GM23338 (cell line): ENCODE results near the gene GDPD5. TPM values are rescaled to one million over a fixed set of nuclear protein-coding genes. Genes with fewer than 3 reads are reported as not detected.

Experiments used
- ATAC-seq: fragments of 200-7000 bp; cut with Tn5 transposase; 3 replicates; pipeline ENCODE4 v1.9.1; 2020
- DNase-seq: peaks from one replicate; pipeline ENCODE4 v3.0.0-alpha.2; 2015; ENCODE audit warnings: low spot score
- H2AFZ ChIP-seq: fragments of 200-600 bp; sonication (generic); 2 replicates; pipeline ENCODE4 v1.8.0; 2016; ENCODE audit warnings: antibody characterized with exemption, mild to moderate bottlenecking, moderate library complexity
- H3F3A ChIP-seq: fragments of 200-600 bp; sonication (generic); replicated peaks from 2 replicates; pipeline ENCODE4 v1.8.0; 2017; ENCODE audit warnings: antibody characterized with exemption, mixed run types, low read depth
- H3K27ac ChIP-seq: fragments of 200-600 bp; sonication (generic); 2 replicates; pipeline ENCODE4 v1.6.1; 2016; ENCODE audit warnings: low read depth
- H3K27me3 ChIP-seq: fragments of 200-600 bp; sonication (generic); 2 replicates; pipeline ENCODE4 v1.8.0; 2016; ENCODE audit warnings: mild to moderate bottlenecking, mixed run types, moderate library complexity; ENCODE audit not compliant: insufficient read depth
- H3K36me3 ChIP-seq: fragments of 200-600 bp; sonication (generic); 2 replicates; pipeline ENCODE4 v1.8.0; 2016; ENCODE audit warnings: mild to moderate bottlenecking; ENCODE audit not compliant: insufficient read depth
- H3K4me1 ChIP-seq: fragments of 200-600 bp; sonication (generic); 2 replicates; pipeline ENCODE4 v1.8.0; 2016; ENCODE audit warnings: mild to moderate bottlenecking, moderate library complexity; ENCODE audit not compliant: insufficient read depth
- H3K4me2 ChIP-seq: fragments of 200-600 bp; sonication (generic); 2 replicates; pipeline ENCODE4 v1.7.1; 2017; ENCODE audit warnings: mixed run types
- H3K4me3 ChIP-seq: fragments of 200-600 bp; sonication (generic); 2 replicates; pipeline ENCODE4 v1.6.1; 2016; ENCODE audit warnings: mixed run types
- H3K79me2 ChIP-seq: fragments of 200-600 bp; sonication (generic); replicated peaks from 2 replicates; pipeline ENCODE4 v1.8.0; 2017; ENCODE audit warnings: mild to moderate bottlenecking; ENCODE audit not compliant: insufficient read depth
- H3K9me2 ChIP-seq: fragments of 200-600 bp; sonication (generic); 2 replicates; pipeline ENCODE4 v1.8.0; 2017; ENCODE audit not compliant: insufficient read depth
- H4K20me1 ChIP-seq: fragments of 200-600 bp; sonication (generic); replicated peaks from 2 replicates; pipeline ENCODE4 v1.8.0; 2017; ENCODE audit warnings: mild to moderate bottlenecking; ENCODE audit not compliant: insufficient read depth
- H3K27ac Mint-ChIP-seq: 2 replicates; pipeline ENCODE4 v1.8.0; 2020; ENCODE audit warnings: inconsistent platforms, mild to moderate bottlenecking, moderate library complexity, mixed read lengths
- H3K27me3 Mint-ChIP-seq: 3 replicates; pipeline ENCODE4 v1.8.0; 2022; ENCODE audit warnings: low read depth, mild to moderate bottlenecking, moderate library complexity, mixed read lengths, inconsistent platforms; ENCODE audit not compliant: insufficient read depth, poor library complexity
- H3K36me3 Mint-ChIP-seq: 3 replicates; pipeline ENCODE4 v1.8.0; 2021; ENCODE audit warnings: low read depth, mild to moderate bottlenecking, inconsistent platforms, moderate library complexity, mixed read lengths
- H3K4me1 Mint-ChIP-seq: 3 replicates; pipeline ENCODE4 v1.8.0; 2020; ENCODE audit warnings: mild to moderate bottlenecking, inconsistent platforms, mixed read lengths
- H3K4me3 Mint-ChIP-seq: 3 replicates; pipeline ENCODE4 v1.8.0; 2021; ENCODE audit warnings: moderate library complexity, mild to moderate bottlenecking, inconsistent platforms, mixed read lengths
- H3K9me3 Mint-ChIP-seq: 3 replicates; pipeline ENCODE4 v1.8.0; 2020; ENCODE audit warnings: moderate library complexity, mild to moderate bottlenecking, inconsistent platforms, mixed read lengths
- CREB1 ChIP-seq: fragments of 250-450 bp; sonication (Bioruptor Pico); IDR thresholded peaks from 2 replicates; pipeline ENCODE4 v1.5.0; 2020; ENCODE audit warnings: low read depth, mild to moderate bottlenecking, moderate library complexity
- EZH2 ChIP-seq: fragments of 200-600 bp; sonication (generic); IDR thresholded peaks from one replicate; pipeline ENCODE4 v1.8.0; 2017; ENCODE audit warnings: antibody characterized with exemption, mild to moderate bottlenecking, low read depth; ENCODE audit not compliant: unreplicated experiment
- POLR2AphosphoS5 ChIP-seq: IDR thresholded peaks from 2 replicates; pipeline ENCODE4 v1.6.1; 2016; ENCODE audit warnings: antibody characterized with exemption, low read depth
- ZNF114 ChIP-seq: fragments of 250-450 bp; sonication (Bioruptor Pico); IDR thresholded peaks from 2 replicates; pipeline ENCODE4 v1.5.0; 2020; ENCODE audit warnings: mild to moderate bottlenecking, moderate library complexity
- ZNF331 ChIP-seq: fragments of 250-450 bp; sonication (Bioruptor Pico); IDR thresholded peaks from 2 replicates; pipeline ENCODE4 v1.5.0; 2020; ENCODE audit warnings: low read depth, mild to moderate bottlenecking, moderate library complexity
- polyA plus RNA-seq: library from polyadenylated mRNA; unstranded; fragments of >200 nt; fragmentation: Nextera tagmentation; extraction: Ambion mirVana; gene quantifications from 2 replicates; pipeline ENCODE4 v1.2.1, GENCODE V29; 2016
- total RNA-seq: library from RNA; depleted of rRNA; stranded (reverse); fragments of >200 nt; shearing (Covaris generic); gene quantifications from 2 replicates; pipeline ENCODE4 v1.2.3, GENCODE V29; 2014
- TF ChIP-seq, protein P1 (sequence below), 2 experiments: fragments of 200-600 bp in 1 of 2; sonication (generic) in 1 of 2; conservative IDR thresholded peaks; 2 replicates each; pipeline versions ENCODE4 v1.5.1 to v1.6.1; 2016 to 2017; ENCODE audit warnings: antibody characterized with exemption in 2 of 2, low read depth in 2 of 2, mild to moderate bottlenecking in 2 of 2, moderate library complexity in 1 of 2
- TF ChIP-seq, protein P2 (sequence below): IDR thresholded peaks from 2 replicates; pipeline ENCODE4 v1.6.1; 2016; ENCODE audit warnings: antibody characterized with exemption

Gene GDPD5
- total and polyA plus RNA-seq, 2 experiments from 2014 or later = 1.6 to 4.9 TPM

DNA sequence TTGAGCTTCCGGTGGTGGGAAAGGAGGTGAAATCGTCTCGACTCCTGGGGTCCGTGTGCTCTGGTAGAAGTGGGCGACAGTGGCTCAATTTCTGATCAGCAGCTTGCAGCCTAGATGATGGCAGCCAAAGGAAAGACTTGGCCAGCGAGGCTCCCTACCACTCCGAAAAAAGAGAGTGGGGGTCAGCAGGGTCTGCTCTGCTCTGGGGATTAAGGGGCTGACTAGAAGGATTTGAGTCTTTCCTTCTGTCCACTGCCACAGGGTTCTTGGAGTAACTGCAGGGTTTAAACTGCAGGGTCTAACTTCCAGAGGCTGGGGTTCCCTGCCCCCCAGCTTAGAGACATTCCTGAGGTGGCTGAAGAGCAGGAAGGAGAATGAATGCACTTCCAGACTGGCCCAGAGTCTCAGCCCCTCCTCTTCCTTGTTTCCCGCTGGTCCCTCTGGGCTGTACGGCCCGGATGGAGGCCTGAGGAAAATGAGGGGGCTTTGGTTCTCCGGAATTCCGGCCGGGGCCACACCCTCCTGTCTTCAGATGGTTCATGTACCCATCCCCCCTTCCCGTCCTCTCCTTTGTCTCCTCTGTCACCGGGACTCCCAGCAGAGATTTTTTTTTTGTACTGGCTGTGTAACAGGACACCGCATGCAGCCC is 37.2 kb upstream of the GDPD5 start:
- H2AFZ ChIP-seq = no peak overlapping the region

DNA sequence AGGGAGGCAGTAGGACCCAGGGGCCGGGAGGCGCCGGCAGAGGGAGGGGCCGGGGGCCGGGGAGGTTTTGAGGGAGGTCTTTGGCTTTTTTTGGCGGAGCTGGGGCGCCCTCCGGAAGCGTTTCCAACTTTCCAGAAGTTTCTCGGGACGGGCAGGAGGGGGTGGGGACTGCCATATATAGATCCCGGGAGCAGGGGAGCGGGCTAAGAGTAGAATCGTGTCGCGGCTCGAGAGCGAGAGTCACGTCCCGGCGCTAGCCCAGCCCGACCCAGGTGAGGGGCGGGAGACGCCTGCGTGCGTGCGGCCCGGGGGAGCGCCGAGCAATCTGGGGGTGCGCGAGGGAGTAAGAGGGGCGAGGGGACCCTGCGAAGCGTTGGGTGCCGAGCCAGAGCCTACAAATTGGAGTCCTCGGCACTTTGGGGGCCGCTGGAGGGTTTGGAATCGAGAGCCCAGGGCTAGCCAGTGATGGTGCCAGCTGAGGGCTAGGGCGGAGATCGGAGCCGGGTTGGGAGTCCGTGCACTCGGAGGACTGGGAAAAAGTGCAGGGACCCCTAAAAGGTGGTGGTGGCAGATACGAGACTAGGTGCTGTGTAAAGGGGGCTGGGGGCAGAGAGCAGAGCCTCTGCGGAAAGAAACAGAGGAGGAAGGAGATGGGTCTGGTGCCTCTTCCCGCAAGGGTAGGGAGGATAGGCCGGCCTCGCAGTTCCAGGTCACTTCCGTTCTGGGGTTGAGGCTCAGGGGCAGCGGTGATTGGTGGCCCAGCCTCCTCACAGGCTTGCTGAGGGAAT is 36.5 kb upstream of the GDPD5 start, which contains the start of gene SERPINH1:
Gene SERPINH1, plus strand, starts transcription at position 206 of the 788 bp plus-strand sequence. CDS start 4,097 bp downstream, outside the sequence.
- H3K79me2 ChIP-seq = peaks cover 59% of the 10 kb centered on the region
- H2AFZ ChIP-seq = peak within 1 kb of the TSS; percentile 63; the same call in 1 of the 2 replicates
- Mint-ChIP-seq H3K9me3 (no peaks in the 10 kb centered on the region), H3K27ac (peak within 1 kb of the TSS; percentile 99), H3K4me3 (peak within 1 kb of the TSS; percentile 97), H3K36me3 (peaks cover 44% of the 10 kb centered on the region), H3K27me3 (peaks cover 40% of the 10 kb centered on the region), H3K4me1 (peaks cover 69% of the 10 kb centered on the region)
- H3K4me2 ChIP-seq = peak within 1 kb of the TSS; percentile 86
- H3F3A ChIP-seq = peaks cover 18% of the 10 kb centered on the region
- peak within 1 kb of the TSS; percentile 97 for H3K27ac ChIP-seq
- no peaks in the 10 kb centered on the region for H3K27me3 ChIP-seq
- no peaks in the 10 kb centered on the region for H3K9me2 ChIP-seq
- H3K4me3 ChIP-seq = peak within 1 kb of the TSS; percentile 98
- DNase-seq = peak; percentile 94
- peaks cover 9% of the 10 kb centered on the region; the same call in 1 of the 2 replicates for H3K36me3 ChIP-seq
- ATAC-seq = peak; percentile 64
- H3K4me1 ChIP-seq = peaks cover 66% of the 10 kb centered on the region
- no peak for TF ChIP-seq ZNF114
- TF ChIP-seq, protein P1, sequence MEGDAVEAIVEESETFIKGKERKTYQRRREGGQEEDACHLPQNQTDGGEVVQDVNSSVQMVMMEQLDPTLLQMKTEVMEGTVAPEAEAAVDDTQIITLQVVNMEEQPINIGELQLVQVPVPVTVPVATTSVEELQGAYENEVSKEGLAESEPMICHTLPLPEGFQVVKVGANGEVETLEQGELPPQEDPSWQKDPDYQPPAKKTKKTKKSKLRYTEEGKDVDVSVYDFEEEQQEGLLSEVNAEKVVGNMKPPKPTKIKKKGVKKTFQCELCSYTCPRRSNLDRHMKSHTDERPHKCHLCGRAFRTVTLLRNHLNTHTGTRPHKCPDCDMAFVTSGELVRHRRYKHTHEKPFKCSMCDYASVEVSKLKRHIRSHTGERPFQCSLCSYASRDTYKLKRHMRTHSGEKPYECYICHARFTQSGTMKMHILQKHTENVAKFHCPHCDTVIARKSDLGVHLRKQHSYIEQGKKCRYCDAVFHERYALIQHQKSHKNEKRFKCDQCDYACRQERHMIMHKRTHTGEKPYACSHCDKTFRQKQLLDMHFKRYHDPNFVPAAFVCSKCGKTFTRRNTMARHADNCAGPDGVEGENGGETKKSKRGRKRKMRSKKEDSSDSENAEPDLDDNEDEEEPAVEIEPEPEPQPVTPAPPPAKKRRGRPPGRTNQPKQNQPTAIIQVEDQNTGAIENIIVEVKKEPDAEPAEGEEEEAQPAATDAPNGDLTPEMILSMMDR (conservative IDR thresholded peaks at IDR 0.05; ENCODE audit: low read depth in 2 of 2) = no peak
- peak; percentile 74 for TF ChIP-seq CREB1 (CRISPR knock-in tag)
- peak; percentile 69 for TF ChIP-seq POLR2AphosphoS5
- H4K20me1 ChIP-seq = peaks cover 22% of the 10 kb centered on the region

More for the DNA sequence above, 37.2 kb upstream of the GDPD5 start:
- H3K4me3 ChIP-seq = peak overlapping the region; percentile 98
- H3K4me3 Mint-ChIP-seq = peak overlapping the region; percentile 97
- peaks cover 21% of the 10 kb centered on the region for H3F3A ChIP-seq
- H3K27me3 ChIP-seq = no peaks in the 10 kb centered on the region
- peaks cover 62% of the 10 kb centered on the region for H3K4me1 Mint-ChIP-seq
- TF ChIP-seq EZH2 (no peak), ZNF331 (no peak), POLR2AphosphoS5 (peak; percentile 13; the same call in 1 of the 2 replicates)
- TF ChIP-seq, protein P2, sequence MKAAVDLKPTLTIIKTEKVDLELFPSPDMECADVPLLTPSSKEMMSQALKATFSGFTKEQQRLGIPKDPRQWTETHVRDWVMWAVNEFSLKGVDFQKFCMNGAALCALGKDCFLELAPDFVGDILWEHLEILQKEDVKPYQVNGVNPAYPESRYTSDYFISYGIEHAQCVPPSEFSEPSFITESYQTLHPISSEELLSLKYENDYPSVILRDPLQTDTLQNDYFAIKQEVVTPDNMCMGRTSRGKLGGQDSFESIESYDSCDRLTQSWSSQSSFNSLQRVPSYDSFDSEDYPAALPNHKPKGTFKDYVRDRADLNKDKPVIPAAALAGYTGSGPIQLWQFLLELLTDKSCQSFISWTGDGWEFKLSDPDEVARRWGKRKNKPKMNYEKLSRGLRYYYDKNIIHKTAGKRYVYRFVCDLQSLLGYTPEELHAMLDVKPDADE = no peak
- peaks cover 36% of the 10 kb centered on the region for H3K27me3 Mint-ChIP-seq
- H3K4me1 ChIP-seq = peaks cover 59% of the 10 kb centered on the region
- no peaks in the 10 kb centered on the region for H3K9me2 ChIP-seq
- peak overlapping the region; percentile 86 for H3K4me2 ChIP-seq
- DNase-seq = peak; percentile 98
- ATAC-seq = peak; percentile 67
- peak overlapping the region; percentile 99 for H3K27ac Mint-ChIP-seq
- H3K9me3 Mint-ChIP-seq = no peaks in the 10 kb centered on the region
- peaks cover 51% of the 10 kb centered on the region for H3K36me3 Mint-ChIP-seq
- H3K27ac ChIP-seq = peak overlapping the region; percentile 97
- peaks cover 27% of the 10 kb centered on the region for H4K20me1 ChIP-seq
- H3K79me2 ChIP-seq = peaks cover 66% of the 10 kb centered on the region
- H3K36me3 ChIP-seq = peaks cover 14% of the 10 kb centered on the region; the same call in 1 of the 2 replicates
